HG03439 (cell line): ENCODE results near the gene IMMP2L.
"Not testable (repeated sequence)": the region's sequence is repeated elsewhere in the genome, so short reads cannot be mapped to it uniquely, and the experiment has no call there.

Source experiments
- ATAC-seq: cut with Tn5 transposase; IDR thresholded peaks from one replicate; pipeline ENCODE4 v1.9.1; 2021; ENCODE audit warnings: mild to moderate bottlenecking, moderate library complexity; ENCODE audit not compliant: unreplicated experiment

Gene IMMP2L

DNA sequence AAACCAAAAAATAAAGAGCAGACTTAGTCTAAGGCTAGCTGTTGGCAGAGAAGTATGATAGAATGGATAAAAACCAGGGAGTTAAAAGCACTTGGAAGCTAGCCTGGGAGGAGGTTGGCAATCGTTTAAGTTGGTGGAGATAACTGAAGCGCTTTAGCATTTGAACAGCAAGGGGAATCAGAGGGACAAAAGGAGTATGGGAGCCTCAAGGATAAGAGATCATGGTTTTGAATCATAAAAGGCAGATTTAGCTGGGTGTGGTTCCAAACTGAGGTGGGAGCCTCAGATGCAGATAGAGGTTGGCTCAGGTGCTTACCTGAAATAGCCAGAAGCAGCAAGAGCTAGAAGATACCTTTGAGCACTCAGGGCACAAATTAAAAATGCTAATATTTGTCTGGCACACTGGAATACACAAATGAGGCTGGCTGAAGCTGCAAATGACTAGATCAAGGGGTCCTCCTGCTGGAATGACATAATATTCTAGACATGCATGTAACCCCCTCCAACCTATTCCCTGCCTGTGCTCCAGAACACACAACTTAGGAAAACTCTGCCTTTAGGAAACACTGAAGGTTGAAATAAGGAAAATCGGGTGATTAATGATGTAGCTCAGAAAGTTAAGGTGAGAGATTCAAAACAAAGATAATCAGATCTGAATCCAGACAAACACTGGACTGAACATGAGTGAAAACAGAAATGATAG is 843.6 kb downstream of the IMMP2L start:
- no peak for ATAC-seq

DNA sequence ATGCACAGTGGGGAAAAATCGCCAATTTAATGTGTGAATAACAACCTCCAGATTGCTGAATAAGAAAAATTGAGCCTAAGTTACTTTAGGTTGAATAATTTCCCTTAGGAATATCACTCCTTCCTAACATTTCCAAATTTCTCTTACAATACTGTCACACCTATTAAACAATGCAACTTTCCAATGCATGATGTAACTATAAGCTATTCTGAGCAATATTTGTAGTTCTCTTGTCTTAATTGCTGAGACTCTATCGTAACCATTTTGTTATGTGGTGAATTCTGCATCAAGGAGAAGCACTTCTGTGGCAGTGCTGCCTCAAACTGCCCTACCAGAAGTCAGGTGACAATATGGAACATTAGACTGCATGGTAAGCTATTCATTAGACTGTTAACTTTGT is 858.1 kb downstream of the IMMP2L start:
- no peak for ATAC-seq

DNA sequence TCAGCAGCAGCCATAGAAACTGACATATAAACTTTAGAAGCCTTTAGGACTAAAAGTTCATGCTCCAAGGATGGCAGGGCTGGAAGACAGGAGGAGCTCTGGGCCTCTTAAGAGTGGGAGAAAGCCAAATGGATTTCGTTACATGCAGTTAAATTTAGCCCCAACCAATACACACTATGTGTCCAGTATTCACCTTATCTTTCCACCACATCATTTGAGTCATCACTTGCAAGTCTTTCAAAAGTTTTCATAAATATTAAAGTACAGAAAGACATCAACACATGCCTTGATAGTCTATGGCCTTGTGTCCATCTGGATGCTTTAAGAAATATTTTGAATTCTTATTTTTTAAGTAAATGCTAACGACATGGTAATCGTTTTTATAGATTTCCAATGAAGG is 863.7 kb downstream of the IMMP2L start:
- ATAC-seq = no peak

DNA sequence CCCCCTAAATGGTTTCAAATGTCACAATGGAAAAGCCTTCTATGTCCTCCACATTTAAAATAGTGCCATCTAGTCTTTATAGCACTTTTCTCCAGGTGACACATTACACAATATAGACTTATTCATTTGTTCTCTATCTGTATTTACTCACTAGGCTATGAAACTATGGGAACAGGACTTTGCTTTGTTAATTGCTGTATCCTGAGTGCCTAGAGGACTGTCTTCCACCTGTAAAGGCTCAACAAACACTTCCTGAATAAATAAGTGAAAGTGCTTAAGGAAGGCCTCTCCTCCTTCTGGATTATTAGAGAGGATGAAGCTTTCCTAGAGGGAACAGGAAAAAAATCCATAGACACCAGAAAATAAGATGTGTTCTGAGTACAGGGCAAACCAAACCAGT is 868.9 kb downstream of the IMMP2L start:
- no peak for ATAC-seq

DNA sequence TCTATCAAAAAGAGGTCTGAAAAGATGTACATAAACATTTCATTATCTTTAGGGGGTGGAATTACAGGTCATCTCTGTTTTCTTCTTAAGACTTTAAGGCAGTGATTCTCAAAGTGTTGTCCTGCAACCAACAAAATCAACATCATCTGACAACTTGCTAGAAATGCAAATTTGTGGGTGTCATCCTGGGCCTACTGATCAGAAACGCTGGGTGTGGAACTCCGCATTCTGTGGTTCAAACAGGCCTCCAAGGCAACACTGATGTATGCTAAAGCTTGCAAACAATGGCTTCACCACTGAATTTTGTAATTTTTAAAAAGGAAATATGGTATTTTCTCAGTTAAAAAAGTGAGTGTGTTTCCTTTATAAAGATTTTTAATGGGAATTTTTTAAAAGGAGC is 873.4 kb downstream of the IMMP2L start:
- ATAC-seq = no peak

DNA sequence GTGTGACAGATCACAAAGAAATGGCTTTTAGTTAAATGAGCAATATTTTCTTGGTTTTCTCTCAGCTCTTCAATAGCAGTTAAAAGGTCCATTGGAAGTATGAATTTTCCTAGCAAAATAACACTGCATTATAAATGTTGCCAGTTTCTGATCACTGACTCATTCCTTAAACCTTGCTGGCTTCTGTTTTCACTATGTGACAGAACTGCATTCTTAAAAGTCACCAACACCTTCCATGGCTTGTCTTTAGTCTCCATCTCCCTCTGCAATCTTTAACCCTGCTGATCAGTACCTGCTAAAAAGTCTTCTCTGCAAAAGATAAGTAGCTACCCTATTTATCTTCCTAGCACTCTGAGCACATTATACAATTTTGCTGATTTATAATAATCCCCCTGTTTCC is 876.4 kb downstream of the IMMP2L start:
- ATAC-seq = no peak

DNA sequence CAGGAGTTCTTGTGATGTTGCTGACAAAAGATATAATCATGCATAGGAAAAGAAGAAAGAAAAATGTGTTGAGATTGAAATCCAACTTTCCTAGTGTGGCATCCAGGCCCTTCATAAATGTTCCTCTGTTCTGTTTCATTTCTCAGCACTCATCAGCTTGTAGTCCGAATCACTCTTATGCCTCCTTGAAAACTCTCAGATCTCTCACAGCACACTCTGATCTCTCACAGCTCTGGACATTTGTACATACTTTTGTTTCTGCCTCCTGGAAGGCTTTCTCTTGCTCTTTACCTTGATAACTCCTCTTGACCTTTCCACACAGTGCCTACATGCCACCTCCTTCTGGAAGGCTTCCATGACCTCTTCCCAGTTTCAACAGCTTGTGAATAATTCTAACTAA is 880.4 kb downstream of the IMMP2L start:
- ATAC-seq = no peak

DNA sequence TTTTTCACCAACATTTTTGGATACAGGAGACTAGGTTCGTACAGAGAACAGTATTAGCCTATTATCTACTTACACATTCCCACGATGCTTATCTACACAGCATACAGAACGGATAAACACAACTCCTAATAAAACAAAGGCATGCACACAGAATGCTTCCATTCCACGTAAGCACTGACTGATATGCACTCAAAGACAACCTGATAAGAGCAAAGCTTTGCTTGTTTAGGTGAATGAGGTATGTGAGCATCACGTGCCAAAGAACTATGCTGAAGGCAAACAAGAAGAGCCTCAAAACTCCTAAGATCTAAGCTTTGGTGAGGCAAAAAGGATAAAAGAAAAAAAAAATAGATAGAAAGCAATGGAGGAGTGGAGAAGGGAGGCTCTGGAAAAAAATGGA is 884.9 kb downstream of the IMMP2L start:
- no peak for ATAC-seq

DNA sequence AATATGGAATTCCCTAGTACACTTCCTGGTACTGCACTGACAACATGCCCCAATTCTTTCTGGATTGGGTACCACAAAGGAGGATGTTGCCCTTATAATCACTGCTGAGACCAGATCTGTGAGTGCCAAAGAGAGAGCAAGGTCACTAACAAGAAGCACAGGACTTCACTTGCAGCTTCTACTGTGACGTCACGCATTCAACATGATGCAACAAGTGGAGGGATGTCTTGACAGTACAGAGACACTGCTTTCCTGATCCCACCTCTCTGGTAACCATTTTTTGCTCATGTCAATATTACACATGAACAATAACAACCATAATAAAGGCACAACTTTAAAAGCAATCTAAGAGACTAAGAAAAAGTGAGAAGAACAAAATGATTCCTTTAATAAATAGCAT is 885.5 kb downstream of the IMMP2L start:
- no peak for ATAC-seq

DNA sequence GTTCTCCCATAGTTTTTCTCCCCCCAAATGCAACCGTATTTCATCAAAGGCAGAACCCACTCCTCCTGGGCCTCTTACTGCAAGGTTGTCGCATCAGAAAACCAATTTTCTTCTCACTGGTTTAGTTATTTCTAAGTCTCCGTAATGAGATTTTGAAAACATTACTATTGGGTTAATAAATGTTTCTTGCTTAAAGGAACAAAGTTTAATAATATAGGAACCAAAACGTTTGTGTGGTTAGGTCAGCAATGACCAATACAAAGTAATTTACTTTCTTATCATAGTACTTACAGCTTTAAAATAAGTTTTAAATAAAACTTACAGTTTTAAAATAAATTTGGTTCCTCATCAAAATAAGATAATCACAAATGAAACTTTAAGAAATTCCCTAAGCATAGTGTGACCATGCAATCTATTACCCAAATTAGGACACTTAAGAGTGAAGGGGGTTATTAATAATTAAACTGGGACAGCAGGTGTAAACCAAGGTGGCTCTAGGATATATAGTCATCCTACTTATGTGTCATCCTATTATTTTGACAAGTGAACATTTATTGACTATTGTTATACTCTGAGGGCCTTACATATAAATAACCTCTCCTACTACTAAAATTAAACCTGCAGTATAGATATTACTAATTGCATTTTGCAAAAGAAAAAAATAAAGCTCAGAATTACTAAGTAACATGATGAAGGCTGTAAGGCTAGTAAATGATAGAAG is 886.7 kb downstream of the IMMP2L start:
- ATAC-seq = no peak

DNA sequence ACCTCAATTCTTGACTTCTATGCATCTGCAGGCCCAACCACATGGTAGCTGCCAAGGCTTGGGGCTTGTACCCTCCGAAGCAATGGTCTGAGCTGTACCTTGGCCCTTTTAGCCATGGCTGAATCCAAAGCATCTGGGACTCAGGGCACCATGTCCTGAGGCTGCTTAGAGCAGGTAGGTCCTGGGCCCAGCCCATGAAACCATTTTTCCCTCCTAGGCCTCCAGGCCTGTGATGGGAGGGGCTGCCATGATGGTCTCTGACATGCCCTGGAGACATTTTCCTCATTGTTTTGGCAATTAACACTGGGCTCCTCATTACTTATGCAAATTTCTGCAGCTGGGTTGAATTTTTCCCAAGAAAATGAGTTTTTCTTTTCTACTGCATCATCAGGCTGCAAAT is 889.1 kb downstream of the IMMP2L start:
- ATAC-seq = no peak

DNA sequence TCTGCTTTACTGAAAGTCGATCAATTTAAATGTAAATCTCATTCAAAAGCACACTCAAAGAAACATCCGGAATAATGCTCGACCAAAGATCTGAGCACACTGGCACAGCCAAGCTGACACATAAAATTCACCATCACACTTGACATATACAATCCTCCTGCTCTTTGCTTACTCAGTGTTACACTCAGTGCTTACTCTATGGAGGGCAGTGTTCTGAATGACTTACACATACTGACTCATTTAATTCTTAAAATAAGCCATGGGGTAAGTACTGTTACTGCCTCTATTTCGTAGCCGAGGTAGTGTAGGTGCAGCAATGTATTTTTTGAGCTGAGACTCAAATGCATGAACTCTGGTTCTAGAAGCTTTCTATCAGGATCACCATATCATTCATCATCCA is 892.9 kb downstream of the IMMP2L start:
- no peak for ATAC-seq

DNA sequence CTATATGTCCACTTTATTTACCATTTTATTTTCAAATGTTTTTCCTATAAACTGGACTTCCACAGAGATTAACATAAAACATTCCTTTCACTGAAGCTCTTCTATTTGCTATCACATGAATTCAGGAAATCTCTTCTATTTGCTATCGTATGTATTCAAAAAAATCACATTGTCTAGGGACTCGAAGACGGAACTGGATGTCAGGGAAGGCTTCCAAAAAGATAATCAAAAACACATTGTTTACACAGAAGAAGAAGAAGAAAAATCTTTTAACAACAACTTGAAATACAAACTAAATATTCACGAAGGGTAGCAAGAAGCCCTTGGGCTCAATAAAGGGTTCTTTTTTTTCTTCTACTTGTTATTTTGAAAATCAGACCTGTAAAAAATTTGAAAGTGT is 897.5 kb downstream of the IMMP2L start:
- no peak for ATAC-seq

DNA sequence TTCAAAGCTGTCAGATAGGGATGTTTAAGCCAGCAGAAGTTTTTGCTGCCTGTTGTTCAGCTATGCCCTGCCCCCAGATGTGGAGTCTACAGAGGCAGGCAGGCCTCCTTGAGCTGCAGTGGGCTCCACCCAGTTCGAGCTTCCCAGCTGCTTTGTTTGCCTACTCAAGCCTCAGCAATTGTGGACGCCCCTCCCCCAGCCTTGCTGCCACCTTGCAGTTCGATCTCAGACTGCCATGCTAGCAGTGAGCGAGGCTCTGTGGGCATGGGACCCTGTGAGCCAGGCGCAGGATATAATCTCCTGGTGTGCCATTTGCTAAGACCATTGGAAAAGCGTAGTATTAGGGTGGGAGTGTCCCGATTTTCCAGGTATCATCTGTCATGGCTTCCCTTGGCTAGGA is 901.7 kb downstream of the IMMP2L start:
- not testable (repeated sequence) for ATAC-seq

DNA sequence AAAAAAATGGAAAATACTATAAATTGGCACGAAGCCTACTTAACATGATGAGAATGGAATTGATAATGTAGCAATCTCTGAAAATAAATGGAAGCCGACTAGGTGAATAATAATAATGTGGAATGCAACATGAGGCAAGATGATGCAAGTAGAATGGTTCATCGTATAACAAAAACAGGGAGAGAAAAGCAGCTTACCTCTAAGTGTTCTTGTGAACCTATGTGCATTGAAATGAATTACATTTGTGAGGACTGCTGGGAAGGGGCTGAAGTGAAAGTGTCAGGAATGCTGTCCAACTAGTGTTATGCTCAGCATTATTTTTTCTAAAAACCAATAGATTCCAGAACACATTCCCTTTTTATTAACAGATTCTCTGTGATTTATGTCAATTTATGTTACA is 912.0 kb downstream of the IMMP2L start:
- no peak for ATAC-seq

DNA sequence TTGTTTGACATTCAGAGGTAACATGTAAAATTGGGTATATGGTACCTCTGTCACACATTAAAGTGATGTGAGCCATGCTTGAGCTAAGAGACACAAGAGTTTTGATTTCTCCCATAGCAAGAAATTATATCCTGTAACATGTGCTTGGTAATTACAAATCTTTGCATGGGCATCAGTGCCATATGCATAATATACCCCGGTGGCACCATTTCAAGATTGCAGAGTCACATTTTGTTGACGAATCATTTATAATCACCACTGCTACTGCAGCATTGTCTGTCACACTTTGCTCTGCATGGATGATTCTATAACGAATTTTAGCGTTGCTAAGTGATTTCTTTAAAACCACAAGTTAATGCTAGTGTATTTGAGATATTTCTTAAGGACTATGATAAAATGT is 915.0 kb downstream of the IMMP2L start:
- ATAC-seq = no peak

DNA sequence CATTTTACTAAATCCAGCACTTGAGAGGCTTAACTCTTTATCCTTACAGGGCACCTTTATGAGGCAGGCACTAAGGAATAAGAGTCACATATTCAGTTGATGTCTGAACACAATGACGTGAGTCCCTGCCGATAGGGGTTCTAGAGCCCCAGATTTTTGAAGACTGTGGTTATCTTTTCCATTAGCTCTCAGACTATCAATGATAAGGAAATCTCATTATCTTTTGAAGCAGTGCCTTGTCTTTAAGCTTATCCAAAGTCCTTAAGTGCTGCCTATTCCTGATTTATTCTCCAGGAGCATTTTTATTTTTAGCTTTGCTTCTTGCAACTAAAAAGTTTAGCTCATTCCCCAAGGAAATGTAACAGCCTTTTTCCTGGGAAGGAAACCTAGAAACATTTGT is 915.5 kb downstream of the IMMP2L start:
- ATAC-seq = no peak

DNA sequence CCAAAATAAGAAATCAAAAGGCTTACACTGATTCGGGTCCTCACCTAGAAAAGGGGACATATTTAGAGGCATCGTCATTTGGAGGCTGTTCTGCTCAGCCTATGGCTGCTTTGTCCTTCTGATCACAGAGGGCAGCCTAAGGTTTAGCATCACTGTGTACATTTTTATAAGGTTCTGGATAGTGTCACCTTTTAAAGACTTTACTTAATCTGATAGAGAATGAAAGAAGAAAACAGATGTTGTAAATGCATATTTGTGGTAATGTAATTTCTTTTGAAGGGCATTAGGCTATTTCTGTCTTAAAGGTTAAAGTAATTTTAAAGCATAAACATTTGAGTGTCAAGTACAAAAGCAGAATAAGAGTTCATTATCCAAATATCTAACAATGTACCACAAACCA is 916.7 kb downstream of the IMMP2L start:
- no peak for ATAC-seq

DNA sequence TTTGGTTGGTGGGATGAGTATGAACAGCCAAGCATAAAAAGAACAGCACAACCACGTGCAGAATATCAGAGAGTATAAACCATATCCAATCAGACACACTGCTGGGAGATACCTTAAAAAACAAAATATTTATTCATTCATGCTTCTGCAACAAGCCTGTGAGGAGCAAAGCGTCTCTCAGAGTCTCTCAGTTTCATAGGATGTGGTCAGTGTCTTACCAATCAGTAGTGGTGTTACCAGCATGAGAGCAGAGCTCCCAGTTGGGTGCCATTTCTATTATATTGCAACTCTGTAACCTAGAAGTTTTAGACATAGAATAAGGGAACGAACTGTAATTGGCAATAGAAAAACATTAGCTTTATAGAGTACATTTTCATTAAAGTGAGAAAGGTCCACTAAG is 917.2 kb downstream of the IMMP2L start:
- no peak for ATAC-seq

DNA sequence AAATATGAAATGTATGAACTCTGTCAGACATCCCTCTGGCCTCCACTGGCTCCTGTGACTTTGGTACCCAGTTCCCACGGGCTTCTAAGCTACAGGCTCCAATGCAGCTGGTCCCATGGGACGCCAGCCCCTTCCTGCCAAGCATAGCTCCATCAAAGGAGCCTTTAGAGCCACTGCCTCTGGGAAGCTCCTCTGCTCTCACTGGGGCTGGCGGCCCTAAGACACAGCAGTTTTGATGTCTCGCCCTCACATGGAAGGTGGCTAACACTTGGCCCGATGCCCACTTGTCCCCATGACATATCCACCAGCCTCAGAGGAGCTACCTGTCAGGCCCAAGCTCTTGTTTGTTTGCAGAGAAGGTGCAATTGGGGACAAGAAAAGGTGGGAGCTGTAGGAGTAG is 925.0 kb downstream of the IMMP2L start:
- no peak for ATAC-seq

DNA sequence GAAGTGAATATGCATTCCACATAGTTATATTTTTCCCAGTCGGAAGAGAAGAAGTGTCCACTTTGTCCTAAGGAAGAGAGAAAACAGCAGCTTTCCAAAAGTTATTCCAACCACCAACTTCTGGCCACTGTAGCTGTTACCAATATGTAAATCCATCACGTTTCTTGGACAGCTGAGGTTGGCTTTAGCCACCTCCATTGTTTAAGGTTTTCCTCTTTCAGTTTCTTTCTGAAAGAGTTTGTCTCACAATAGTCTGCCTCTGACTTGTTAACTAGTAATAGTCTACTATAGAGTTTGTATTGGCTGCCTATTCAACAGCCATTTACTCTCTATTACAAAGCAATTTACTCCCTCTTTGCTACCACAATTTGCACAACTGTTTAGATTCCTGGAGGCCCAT is 929.0 kb downstream of the IMMP2L start:
- no peak for ATAC-seq

DNA sequence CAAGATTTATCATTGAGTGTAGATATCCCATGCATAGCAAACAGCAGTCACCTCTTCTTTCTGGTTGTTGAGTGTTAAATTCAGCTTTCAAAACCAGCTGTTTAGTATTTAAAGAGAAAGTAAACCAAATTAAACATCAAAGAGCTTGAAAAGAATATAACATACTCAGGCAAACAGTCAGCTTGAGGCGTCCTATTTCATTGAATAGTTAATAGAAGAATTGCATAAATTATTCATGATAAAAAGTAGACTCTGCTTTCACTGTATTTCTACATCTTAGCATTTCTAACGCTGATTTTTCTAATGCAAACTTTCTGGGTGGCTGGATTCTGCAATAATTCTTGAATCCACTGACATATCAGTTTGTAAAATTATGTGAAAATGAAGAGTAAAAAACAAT is 935.9 kb downstream of the IMMP2L start:
- ATAC-seq = no peak

DNA sequence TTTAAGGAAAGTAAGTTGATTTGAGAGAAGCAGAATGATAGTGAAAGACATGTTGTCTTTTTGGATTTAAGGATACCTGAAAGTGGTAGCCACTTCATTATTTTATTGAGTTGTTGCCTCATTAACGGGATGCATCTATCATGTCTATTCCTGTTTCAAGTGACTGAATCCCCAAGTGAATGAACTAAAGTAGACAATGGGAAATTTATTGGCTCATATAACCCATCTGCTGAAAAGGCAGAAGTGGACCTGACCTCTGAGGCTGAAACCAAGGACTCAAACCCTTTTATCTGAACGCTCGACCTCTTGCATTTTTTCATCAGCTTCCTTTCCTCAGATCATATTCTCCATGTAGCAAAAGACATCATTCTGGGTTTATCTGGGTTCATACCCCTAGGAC is 937.0 kb downstream of the IMMP2L start:
- no peak for ATAC-seq
